ENCODE measurements around the gene ARL3.
"Not testable (repeated sequence)": the region's sequence is repeated elsewhere in the genome, so short reads cannot be mapped to it uniquely, and the experiment has no call there.

The ARL3 gene

GRCh38 chr10:102713814-102714620, at the start of gene ARL3:
TSS of gene ARL3 (minus strand) at chr10:102714397. CDS start at chr10:102714275, 122 bp downstream.
- in situ Hi-C loops (cut with HindIII; ENCODE audit: low sequenced_read_pairs) = loop anchor here (5.0 kb wide), 1 partner anchor 37 kb away; no protein-coding TSS in a partner anchor

GRCh38 chr10:102763037-102763607, 48.9 kb upstream of the ARL3 start:
- in situ Hi-C loops (cut with HindIII; ENCODE audit: low sequenced_read_pairs) = no loop called here

DNA sequence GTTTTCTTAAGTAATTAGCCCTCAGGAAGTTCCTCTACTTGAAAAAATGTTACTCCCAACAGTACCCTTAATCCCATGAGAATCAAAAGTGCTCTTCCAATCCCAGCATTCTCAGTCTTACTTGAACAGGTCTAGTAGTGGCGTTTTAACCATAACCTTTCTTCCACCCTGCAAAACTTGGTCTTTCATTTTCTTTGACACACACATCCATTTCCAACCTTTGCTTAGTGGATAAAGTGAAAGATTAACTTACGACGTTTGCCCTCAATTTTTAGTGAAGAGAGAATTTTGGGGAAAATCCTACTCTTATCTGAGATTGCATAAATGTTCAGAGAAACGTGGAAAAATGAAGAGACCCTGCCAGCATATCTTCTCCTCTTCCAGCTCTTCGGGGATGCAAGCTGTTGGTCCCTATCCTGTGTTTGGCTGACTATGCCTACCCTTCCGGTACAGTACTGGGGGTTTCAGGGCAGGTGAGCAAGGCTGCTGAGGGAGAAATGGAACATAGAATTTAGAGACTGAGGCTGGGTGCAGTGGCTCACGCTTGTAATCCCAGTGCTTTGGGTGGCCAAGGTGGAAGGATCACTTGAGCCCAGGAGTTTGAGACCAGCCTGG, 48.3 kb upstream of the ARL3 start:
- in situ Hi-C loops (cut with HindIII; ENCODE audit: low sequenced_read_pairs) = no loop called here

DNA sequence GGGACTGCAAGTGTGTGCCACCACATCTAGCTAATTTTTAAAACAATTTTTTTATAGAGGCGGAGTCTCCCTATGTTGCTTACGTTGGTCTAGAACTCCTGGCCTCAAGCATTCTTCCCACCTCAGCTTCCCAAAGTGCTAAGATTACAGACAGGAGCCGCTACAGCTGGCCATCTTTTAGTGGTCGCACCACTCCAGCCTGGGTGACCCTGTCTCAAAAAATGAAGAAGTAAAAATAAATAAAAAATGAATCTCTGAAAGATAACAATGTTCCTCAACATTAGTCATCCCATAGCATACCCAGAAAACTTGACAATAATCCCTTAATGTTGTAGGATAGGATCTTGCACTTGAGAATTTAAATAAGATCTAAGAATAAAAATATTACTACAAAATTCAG, 47.8 kb upstream of the ARL3 start:
- in situ Hi-C loops (cut with HindIII; ENCODE audit: low sequenced_read_pairs) = no loop called here

GRCh38 chr10:102759497-102760210, 45.5 kb upstream of the ARL3 start:
- in situ Hi-C loops (cut with HindIII; ENCODE audit: low sequenced_read_pairs) = no loop called here

- in situ Hi-C loops (cut with HindIII; ENCODE audit: low sequenced_read_pairs) = not testable (repeated sequence)
Measured at GRCh38 chr10:102758933-102759262, 44.7 kb upstream of the ARL3 start.

DNA sequence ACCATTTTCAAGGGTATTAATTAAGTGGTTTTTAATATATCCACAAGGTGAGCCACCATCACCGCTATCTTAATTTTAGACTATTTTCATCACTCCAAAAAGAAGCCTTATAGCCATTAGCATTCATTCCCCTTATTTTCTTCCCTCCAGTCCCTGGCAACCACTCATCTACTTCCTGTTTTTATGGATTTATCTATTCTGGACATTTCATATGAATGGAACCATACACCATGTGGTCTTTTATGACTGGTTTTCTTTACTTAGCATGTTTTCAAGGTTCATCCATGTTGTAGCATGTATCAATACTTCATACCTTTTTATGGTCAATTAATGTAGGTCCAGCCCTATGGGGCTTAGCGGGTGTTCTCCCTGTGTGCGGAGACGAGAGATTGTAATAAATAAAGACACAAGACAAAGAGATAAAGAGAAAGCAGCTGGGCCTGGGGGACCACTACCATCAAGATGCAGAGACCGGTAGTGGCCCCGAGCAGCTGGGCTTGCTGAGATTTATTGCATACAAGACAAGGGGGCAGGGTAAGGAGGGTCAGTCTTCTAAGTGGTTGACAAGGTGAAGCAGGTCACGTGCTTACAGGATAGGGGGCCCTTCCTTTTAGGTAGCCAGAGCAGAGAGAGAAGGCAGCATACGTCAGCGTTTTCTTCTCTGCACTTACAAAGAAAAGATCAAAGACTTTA, 44.2 kb upstream of the ARL3 start:
- in situ Hi-C loops (cut with HindIII; ENCODE audit: low sequenced_read_pairs) = no loop called here

DNA sequence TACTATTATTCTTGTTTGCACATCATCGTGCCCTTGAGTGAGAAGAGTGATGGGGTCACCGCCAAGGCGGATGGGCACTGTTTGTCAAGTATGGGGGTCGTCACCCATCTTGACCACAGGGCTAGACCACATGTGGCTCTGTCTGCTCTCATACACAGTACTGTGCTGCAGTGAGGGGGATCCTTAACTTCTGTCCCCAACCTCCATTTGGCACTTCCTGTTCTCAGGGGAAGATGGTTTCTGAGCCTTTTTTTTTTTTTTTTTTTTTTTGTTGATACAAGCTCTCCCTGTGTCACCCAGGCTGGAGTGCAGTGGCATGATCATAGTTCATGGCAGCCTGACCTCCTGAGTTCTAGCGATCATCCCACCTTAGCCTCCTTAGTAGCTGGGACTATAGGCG, 43.1 kb upstream of the ARL3 start:
- in situ Hi-C loops (cut with HindIII; ENCODE audit: low sequenced_read_pairs) = no loop called here

DNA sequence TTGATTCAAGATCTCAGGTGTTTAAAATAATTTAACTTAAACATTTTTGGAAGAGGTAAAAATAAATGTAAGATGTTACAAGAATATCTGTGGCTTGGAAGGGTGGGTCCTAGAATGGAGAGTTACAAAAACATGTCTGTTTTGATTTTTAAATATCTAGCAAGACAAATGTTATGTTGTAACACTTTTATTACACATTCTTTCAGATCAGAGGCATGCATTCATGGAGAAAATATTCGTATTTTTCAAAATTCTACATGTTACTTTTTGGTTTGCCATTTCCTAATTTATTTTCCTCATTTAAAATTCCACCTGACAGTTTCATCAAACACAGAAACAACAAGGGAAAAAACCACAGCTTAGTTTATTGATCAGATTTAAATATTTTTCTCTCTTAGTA, 39.5 kb upstream of the ARL3 start:
- in situ Hi-C loops (cut with HindIII; ENCODE audit: low sequenced_read_pairs) = no loop called here

- in situ Hi-C loops (cut with HindIII; ENCODE audit: low sequenced_read_pairs) = no loop called here
Measured at GRCh38 chr10:102752934-102753664, 38.9 kb upstream of the ARL3 start.

DNA sequence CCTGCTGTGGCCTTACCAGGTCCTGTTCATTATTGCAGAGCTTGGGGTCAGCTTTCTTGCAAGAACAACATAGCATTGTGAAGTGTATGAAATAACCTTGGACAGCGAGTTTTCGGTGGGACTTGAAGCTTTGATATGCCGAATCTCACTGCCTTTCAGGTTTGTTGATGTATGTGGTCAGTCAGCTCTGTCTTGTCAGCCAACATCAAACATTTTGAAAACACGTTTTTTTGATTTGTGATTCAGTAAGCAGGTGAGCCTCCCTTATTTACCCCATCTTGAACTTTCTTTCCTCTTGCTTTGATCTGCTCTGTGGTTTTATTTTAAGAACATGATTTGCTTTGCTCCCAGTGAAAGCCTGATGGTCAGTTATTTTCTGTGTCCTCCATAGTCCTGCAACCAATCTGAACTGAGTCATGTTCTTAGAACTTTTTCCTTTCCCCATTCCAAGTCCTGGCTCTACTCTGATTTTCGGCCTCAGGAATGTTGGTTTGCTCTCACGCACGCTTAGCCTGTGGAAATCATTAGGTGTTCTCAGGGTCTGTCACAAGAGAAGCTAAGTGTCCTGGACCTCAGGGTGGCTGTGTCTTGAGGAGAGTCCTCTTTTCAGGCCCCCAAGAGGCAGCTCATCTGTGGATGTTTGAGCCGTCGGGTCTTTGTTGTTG, 38.2 kb upstream of the ARL3 start:
- in situ Hi-C loops (cut with HindIII; ENCODE audit: low sequenced_read_pairs) = no loop called here

DNA sequence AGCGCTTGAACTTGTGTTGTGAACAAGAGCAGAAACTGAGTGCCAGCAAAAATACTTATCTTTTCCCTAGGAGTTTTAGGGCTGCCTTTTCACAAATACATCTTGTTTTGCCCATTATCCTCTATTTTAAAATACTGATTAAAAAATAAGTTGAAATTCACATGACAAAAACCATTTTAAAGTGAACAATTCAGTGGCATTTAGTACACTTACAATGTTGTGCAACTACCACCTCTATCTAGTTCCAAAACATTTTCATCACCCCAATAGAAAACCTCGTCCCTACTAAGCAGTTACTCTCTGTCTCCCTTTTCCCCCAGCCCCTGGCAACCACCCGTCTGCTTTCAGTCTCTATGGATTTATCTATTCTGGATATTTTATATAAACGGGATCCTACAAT, 31.0 kb upstream of the ARL3 start:
- in situ Hi-C loops (cut with HindIII; ENCODE audit: low sequenced_read_pairs) = loop anchor here (25.0 kb wide), 1 partner anchor 317 kb away; no protein-coding TSS in a partner anchor

DNA sequence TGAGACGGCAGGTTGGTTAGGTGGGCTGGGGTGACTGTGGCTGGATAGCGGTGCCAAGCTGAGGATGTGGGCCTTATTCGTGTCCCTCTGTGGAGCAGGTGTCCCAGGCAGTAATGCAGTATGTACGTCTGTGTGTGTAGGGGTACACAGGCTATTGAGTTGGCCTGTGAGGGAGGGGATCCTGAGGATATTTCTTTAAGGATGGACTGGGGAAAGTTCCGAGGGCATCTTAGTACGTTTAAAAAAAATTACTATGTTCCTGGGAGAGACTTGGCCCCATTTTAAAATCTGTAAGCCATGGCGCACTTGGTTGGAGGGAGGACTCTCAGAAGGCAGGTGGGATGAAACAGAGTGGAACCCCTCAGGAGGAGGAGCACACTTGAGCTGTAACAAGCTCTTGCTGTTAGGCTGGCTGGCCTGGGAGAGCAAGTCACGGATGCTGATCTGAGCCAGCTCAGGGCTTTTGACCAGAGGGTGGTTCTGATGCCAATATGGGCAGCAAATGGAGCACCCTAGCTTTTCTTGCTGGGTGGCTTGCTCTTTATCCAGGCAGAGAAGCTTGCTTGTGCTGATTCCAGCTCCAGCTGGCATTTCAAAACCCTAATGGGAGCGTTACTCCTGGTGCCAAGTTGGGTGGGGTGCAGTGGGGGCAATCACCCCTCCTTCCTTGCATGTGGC, 30.3 kb upstream of the ARL3 start:
- in situ Hi-C loops (cut with HindIII; ENCODE audit: low sequenced_read_pairs) = loop anchor here (5.0 to 25.0 kb wide), 2 partner anchors 77 to 318 kb away; no protein-coding TSS in a partner anchor

- in situ Hi-C loops (cut with HindIII; ENCODE audit: low sequenced_read_pairs) = loop anchor here (5.0 to 25.0 kb wide), 2 partner anchors 76 to 319 kb away; no protein-coding TSS in a partner anchor
Measured at GRCh38 chr10:102743588-102744373, 29.6 kb upstream of the ARL3 start, which contains the start of gene WBP1L. TSS of gene WBP1L (plus strand) at chr10:102743948. CDS start at chr10:102744054, 106 bp downstream.

DNA sequence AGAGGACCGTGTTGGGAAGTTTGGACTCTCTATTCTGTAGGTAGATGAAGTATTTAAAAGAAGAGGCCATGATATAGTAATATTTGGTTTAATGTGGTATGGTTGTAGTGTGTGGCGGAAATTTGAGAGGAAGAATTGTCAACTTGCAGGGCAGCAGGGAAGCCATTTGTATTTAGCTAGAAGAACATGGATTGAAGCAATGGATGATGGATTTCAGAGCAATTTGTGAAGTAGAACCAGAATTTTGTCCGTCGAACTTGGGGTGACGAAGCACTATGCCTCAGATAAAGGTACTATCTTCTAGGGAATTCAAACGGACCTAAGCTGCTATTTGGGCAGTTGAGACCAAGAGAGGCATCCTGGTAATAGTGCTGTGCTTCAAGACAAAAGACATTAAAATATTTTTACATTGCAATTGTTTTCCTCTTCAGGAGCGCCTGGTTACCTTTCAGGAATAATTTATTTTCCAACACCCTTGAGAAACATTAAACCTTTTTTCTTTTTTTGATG, 28.9 kb upstream of the ARL3 start:
- in situ Hi-C loops (cut with HindIII; ENCODE audit: low sequenced_read_pairs) = loop anchor here (5.0 to 25.0 kb wide), 2 partner anchors 76 to 319 kb away; no protein-coding TSS in a partner anchor

DNA sequence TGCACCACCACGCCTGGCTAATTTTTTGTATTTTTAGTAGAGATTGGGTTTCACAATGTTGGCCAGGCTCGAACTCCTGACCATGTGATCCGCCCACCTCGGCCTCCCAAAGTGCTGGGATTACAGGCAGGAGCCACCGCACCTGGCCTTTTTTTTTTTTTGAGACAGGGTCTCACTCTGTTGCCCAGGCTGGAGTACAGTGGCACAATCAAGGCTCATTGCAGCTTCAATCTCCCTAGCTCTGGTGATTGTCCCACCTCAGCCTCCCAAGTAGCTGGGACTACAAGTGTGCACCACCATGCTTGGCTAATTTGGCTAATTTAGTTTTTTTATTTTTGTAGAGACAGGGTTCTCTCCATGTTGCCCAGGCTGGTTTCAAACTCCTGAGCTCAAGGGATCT, 28.1 kb upstream of the ARL3 start:
- in situ Hi-C loops (cut with HindIII; ENCODE audit: low sequenced_read_pairs) = loop anchor here (5.0 to 25.0 kb wide), 2 partner anchors 75 to 320 kb away; no protein-coding TSS in a partner anchor

DNA sequence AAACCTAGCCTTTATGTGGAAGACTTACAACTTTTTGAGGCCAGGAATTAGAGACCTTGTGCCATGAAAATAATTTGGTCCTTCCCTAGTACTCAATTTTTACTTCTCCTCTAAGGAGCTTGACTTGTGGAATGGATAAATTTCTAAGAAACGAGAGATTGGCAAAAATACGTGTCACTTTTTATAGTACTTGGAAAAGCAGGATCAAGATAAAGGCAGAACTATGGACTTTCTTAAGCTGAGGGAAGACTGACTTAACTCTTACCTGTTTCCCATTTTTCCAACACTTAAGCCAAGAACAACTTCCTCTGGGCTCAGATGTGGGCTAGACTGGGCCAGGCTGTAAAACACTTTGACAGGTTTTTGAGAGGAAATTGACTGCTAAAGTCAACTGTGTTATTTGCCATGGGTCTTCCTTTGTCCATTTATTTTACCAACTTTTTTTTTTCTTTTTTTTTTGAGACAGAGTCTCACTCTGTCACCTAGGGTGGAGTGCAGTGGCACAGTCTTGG, 27.6 kb upstream of the ARL3 start:
- in situ Hi-C loops (cut with HindIII; ENCODE audit: low sequenced_read_pairs) = loop anchor here (5.0 to 25.0 kb wide), 2 partner anchors 74 to 321 kb away; no protein-coding TSS in a partner anchor

Measured in endothelial cell of hepatic sinusoid (primary cell).